ENCODE measurements around the gene NOL12. TPM values are rescaled to one million over a fixed set of nuclear protein-coding genes. Genes with fewer than 3 reads are reported as not detected.
A peak's percentile ranks its signal among the peaks of the same experiment; 100 is the strongest.
"Not testable (repeated sequence)": the region's sequence is repeated elsewhere in the genome, so short reads cannot be mapped to it uniquely, and the experiment has no call there.

NOL12 gene, protein sequence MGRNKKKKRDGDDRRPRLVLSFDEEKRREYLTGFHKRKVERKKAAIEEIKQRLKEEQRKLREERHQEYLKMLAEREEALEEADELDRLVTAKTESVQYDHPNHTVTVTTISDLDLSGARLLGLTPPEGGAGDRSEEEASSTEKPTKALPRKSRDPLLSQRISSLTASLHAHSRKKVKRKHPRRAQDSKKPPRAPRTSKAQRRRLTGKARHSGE
- 9.9 TPM for total RNA-seq

DNA sequence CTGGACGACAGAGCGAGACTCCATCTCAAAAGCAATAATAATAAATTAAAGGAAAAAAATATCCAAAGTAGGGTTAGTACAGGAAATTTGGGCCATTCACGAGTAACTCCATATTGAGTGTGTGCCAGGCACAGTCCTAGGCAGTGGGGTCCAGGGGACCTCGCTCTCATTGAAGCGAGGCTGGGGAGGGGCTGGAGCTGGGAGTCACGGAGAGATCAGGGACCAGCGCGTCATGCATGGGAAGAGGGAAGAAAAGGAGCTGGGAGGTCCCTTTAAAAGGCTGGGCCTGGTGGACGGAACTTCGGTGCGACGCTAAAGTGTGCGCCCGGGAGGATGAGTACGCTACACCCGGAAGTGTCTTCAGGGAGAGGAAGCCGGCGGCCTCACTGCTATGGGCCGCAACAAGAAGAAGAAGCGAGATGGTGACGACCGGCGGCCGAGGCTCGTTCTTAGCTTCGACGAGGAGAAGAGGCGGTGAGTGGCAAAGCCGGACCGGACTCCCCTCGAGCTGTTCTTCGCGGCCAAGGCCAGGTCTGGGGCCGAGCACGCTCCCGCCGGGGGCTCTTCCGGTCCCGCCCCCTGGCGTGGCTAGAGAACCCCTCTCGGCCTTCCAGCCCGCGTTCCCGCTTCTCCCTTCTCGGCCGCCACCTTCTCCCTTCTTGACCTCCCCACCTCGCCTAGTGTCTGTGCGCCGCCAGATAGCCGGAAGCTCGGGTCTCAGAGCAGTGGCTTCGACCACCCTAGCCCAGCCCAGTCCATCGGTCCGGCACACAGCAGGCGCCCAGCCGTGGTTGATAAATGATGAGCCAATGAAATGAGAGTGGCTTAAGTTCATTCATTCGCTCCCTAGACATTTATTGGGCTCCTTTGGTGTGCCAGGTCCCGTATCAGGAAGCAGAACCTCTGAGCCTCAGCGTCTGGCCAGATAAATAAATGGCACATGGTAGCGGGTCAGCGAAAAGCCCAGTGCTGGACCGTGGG is at the start of gene NOL12:
NOL12 (plus strand) TSS at position 342 of the 981 bp plus-strand sequence; CDS start at position 392, 50 bp downstream.
- DNase-seq (ENCODE audit: low spot score) (peak; percentile 84), ATAC-seq (peak; percentile 84)

DNA sequence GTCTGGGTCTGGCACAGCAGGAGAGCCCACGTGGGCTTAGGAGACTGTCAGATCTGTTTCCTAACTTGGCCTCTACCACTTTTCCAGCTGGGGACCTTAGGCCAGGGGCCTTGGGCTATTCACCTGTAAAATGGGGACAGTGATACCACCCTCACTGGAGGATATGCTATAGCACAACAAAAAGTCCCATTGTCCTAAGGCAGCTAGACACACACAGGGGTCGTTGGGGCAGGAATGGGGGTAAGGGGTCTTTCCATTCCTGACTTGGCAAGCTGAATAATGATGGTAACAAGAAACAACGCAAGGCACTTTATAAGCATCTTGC is 49.2 kb upstream of the NOL12 start:
- no peak for ATAC-seq

DNA sequence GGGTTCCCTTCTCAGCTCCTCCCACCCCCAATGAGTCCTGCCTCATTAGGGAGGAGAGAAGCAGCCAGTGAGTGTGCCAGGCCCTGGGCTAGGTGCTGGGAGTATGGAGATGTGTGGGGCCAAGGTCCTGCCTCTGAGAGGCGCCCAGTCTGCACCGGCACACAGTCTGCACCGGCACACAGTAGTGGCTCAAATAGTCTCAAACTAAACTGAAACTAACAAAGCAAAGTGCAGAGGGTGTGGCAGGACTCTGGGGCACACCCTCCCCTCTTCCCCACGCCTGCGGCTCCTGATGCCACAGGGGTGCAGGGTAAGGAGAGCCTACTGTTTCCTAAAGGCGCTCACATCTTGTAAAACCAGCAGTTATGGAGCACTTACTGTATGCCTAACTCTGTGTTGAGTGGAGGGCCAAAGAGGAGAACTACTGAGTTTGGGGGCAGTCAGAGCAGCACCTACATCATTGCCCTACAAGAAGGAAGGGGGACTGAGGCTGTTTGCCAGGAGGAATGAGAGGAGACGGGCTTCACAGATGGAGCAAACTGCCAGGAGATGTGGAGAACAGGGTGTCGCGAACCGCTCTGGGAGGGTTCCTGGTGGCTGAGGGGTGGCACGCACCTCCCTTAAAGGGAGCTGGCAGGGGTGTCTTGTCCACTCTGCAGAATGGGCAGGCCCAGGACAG is 47.6 kb upstream of the NOL12 start:
- ATAC-seq (peak; percentile 29), DNase-seq (ENCODE audit: low spot score) (no peak)

More for the DNA sequence above, 49.2 kb upstream of the NOL12 start:
- DNase-seq (ENCODE audit: low spot score) = no peak

DNA sequence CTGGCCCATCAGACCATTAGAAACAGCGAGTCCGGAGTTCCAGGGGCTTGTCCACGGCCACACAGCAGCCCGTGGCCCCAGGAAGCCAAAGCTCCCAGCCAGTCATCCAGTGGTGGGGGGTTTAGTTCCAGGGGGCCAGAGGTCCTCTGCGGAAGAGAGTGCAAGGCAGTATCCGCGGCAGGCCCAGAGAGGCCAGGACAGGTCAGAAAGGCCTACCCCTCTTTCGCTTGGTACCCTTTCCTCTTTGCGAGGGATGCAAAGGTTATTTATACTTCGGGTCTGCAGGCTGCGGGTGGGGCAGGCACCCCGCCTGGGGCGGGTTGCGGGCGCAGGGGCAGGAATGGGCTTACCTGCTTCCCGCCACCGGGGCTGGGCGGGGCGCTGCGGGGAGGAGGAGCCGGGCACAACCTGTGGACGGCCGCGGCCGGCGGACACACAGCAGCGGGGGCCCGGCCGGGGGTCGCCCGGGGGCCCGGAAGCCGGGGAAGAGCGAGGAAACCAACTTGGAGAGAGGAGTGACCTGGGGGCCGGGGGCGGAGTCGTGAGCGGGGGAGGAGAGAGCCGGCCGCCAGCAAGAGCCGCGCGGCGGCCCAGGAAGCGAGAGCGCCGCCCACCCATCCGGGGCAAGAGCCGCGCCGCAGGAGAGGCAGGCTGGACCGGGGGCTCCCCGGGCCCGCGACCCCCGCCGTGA is 46.9 kb upstream of the NOL12 start, which contains the start of gene SH3BP1:
SH3BP1 (plus strand) TSS at position 600 of the 691 bp plus-strand sequence. CDS start 119 bp downstream, outside the sequence.
- peak; percentile 47 for ATAC-seq
- no peak for DNase-seq (ENCODE audit: low spot score)

DNA sequence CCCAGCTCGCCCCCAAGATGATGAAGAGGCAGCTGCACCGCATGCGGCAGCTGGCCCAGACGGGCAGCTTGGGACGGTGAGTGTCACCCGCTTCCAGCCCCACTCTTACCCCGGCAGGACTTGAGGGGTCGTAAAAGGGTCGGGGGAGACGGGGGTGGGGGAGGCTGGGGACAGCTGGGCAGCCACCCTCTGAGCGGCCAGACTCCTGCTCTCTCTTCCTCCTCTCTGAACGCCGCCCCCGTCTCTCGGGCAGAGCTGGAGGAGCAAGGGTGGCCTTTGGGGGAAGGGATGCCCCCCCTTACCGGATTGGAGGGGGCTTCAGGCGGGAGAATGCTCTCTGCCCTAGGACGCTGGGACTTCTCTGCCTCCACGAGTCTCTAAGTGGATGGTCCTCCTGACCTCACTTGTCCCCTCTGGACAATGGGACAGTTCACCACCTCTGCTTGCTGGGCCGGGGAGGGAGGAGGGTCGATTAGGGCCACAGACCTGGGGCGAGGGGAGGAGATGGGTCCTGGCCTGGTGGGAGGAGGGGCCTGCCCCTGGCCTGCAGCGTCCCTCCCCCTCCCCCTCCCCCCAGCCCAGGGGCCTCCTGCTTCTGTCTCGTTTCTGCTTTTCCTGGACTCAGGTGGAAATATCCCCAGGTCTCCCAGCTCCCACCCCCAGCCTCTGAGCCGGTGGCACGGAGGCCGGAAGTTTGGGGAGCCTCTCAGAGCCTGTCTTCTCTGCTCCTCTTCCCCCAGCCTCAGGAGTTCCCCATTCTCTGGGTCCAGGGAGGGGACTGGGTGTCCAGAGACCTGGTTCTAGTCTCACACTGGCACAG is 46.2 kb upstream of the NOL12 start:
- ATAC-seq (no peak), DNase-seq (ENCODE audit: low spot score) (no peak)

DNA sequence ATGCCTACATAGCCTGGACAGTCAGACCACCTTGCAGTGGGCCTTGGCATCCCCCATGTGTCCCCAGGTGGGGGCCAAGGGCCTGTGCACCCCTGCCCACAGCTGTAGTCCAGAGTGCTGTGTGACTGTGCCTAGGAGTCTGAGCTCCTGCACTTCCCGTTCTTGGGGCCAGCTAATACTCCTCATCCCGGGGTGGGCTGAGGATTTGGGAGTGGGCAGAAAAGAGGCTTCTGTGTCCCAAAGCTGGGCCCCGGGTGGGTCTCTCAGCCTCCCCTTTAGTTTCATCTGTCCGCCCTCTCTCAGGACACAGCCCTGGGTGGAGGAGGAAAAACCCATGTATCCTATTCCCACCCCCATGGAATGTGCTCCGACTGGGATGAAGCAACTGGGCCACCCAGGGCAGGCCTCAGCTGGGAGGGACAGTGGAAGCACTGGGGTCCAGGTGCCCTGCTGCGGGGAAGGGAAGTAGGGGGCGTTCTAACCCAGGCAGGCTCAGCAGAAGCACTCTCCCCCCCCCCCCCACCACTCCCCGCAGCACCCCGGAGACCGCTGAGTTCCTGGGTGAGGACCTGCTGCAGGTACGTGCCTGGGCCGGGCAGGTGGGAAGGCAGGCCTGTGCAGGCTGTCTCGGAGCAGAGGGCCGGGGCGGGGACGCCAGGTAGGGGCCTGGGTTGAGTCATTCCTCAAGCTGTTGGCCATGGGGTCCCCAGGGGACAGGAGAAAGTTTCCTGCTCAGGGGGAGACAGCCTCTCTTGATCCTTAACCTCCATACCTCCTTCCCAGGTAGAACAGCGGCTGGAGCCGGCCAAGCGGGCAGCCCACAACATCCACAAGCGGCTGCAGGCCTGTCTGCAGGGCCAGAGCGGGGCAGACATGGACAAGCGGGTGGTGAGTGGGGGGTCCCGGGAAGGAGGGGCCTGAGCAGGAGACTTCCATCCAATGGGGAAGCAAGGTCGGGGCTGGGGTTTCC is 45.3 kb upstream of the NOL12 start:
- no peak for DNase-seq (ENCODE audit: low spot score)
- no peak for ATAC-seq

DNA sequence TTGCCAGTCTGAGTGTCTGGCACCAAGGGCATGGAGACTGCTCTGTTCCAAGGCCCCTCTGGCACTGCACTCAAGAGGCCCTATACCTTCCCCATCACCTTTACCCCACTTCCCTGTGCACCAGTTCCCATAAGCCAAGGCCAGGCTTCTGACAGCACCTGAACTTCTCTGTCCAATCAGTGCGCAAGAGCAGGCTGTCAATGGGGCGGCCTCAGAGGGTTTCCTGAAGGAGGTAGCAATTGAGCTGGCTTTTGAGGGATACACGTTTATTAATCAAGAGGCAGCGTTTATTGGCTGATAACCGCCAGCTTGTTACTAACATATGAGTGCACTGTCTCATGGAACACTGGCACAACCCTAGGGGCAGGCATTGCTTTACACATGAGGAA is 44.6 kb upstream of the NOL12 start:
- no peak for ATAC-seq
- DNase-seq (ENCODE audit: low spot score) = no peak

DNA sequence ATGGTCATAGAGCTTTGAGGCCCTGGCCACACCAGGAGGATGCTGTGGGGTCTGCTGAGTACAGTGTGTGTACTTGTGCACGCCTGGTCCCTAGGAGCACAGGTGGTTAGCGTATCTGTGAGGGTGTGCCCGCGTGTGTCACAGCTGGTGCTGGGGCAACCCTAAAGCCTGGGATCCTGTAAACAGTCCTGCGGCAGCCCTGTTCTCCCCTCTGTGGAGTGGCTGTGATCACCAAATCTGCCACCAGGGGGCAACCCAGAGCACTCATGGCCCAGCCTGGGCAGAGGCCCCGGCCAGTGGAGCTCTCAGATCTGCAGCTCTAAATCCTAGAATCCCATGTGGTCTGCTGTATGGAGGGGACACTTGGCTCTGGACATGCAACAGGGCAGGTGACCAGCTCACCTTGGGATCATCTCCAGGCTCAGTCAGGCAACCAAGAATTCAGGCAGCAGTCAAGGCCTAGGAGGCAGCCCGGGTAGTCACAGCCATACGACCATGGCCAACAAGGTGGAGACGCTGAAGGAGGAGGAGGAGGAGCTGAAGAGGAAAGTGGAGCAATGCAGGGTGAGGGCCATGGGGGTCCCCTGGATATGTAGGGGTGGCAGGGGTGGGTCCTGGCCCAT is 42.8 kb upstream of the NOL12 start:
- DNase-seq (ENCODE audit: low spot score) (peak; percentile 85), ATAC-seq (peak; percentile 88)

DNA sequence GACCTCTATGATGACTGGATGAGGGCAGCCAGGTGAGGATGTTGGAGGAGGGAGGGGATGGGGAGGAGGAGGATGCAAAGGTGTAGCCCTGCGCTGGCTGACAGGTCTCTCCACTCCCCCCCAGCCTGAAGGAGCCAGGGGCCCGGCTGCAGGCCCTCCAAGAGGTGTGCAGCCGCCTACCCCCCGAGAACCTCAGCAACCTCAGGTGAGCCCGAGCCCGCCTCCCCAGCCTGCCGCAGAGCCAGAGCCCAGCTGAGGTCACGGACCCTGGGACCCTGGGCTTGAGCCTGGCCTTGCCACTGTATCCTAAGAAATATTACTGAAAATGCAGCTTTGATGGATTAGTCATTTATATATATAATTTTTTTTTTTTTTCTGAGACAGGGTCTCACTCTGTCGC is 38.8 kb upstream of the NOL12 start:
- DNase-seq (ENCODE audit: low spot score) (no peak), ATAC-seq (no peak)

DNA sequence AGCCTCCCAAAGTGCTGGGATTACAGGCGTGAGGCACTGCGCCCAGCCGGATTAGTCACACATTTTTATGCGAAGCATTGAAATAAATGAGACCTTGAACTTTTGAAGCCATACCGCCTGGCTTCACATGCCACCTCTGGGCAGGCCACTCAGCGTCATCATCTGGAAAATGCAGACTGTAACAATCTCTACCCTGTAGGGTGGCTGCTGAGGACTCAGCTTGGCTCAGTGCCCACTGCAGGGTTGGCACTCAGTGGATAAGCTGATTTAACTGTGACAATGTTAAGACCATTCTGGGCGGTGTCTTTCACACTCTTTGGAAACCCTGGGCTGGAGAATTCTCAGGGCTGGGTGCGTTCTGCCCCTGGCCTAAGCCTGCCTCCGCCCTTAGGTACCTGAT is 38.2 kb upstream of the NOL12 start:
- DNase-seq (ENCODE audit: low spot score) (no peak), ATAC-seq (no peak)

DNA sequence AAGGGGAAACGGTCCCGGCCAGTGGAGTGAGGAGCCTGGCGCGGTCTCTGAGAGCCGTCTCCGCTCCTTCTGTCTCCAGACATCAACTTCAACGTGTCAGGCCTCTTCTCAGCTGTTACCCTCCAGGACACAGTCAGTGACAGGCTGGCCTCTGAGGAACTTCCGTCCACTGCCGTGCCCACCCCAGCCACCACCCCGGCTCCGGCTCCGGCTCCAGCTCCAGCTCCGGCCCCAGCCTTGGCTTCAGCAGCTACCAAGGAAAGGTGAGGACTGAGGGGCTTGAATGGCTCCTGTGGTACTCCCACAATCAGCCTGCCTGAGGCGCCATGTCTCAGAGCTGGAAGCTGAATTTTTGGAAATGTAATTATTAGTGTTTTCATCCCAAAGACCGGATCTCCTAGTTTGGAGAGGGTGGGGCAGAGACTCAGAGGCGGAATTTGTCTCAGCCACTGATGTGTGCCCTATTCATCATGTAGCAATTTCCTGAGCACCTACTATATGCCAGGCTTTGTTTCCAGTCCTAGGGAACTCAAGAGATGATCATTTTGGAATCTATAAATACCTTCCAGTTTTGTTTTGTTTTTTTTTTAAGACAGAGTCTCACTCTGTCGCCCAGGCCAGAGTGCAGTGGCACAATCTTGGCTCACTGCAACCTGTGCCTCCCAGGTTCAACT is 35.5 kb upstream of the NOL12 start:
- DNase-seq (ENCODE audit: low spot score) (no peak), ATAC-seq (no peak)

DNA sequence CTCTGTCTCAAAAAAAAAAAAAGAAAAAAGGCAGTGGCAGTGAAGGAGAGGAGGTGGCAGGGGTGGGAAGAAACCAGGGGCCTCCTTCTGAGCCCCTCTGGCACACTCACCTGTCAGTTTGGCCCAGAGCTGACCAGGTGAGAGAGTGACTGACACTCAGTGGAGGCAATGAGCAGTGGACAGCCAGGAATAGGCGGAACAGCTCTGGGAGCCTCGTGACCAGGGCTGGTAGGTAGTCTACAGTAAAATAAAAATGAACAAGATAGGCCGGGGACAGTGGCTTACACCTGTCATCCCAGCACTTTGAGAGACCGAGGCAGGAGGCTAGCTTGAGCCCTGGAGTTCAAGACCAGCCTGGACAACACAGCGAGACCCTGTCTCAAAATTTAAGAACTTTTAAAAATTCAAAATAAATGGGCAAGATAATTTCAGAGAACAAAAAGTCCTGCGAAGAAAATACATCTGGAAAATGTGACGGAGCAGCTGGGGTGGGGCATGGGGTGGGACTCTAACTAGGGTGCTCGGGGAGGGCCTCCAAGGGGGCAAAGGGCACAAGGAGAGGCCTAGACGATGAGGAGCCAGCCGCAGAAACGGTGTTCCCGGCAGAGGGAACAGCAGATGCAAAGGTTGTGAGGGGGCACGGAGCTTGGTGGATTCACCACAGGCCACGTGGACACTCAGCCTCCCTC is 31.4 kb upstream of the NOL12 start:
- DNase-seq (ENCODE audit: low spot score) = no peak
- no peak for ATAC-seq

DNA sequence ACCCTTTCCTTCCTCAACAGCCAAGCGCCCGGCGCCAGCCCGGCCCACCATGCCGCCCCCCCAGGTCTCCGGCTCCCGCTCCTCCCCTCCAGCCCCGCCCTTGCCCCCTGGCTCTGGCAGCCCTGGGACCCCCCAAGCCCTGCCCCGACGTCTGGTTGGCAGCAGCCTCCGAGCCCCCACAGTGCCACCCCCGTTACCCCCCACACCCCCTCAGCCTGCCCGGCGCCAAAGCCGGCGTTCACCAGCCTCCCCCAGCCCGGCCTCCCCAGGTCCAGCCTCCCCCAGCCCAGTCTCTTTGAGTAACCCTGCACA is 30.9 kb upstream of the NOL12 start:
- DNase-seq (ENCODE audit: low spot score) = no peak
- ATAC-seq = no peak

DNA sequence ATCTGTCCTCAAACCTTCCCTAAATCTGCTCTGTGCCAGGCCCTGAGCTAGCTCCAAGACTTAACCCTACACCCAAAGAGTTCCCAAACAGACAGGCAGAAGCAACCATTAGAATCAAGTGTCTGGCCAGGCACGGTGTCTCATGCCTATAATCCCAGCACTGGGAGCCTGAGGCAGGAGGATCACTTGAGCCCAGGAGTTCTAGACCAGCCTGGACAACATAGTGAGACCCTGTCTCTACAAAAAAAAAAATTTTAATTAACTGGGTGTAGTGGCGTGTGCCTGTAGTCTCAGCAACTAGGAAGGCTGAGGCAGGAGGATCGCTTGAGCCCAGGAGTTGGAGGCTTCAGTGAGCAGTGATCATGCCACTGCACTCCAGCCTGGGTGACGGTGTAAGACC is 29.6 kb upstream of the NOL12 start:
- not testable (repeated sequence) for DNase-seq (ENCODE audit: low spot score); ATAC-seq

DNA sequence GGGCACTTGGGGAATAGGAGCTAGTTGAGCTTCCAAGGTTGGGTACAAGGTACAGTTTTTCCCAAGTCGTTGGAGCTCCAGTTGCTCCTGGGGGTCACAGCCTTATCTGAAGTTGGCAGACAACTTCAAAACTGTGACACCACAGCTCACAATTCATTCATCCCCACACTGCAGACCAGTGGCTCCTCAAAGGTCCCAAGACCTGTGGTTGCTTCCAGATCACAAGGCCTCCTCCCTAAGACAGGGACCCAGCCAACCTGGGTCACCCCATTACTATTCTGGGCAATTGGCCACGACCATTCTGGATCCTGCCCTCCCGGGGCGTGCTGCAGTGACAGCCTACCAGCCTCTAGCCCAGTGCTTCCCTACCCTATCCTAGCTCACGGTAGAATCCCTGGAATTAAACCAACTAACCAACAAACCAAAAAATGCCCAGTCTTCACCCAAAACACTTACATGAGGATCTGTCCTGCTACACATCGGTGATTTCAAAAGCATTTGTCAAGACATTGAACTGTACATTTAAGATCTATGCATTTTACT is 28.5 kb upstream of the NOL12 start:
- ATAC-seq (peak; percentile 3), DNase-seq (ENCODE audit: low spot score) (no peak)

DNA sequence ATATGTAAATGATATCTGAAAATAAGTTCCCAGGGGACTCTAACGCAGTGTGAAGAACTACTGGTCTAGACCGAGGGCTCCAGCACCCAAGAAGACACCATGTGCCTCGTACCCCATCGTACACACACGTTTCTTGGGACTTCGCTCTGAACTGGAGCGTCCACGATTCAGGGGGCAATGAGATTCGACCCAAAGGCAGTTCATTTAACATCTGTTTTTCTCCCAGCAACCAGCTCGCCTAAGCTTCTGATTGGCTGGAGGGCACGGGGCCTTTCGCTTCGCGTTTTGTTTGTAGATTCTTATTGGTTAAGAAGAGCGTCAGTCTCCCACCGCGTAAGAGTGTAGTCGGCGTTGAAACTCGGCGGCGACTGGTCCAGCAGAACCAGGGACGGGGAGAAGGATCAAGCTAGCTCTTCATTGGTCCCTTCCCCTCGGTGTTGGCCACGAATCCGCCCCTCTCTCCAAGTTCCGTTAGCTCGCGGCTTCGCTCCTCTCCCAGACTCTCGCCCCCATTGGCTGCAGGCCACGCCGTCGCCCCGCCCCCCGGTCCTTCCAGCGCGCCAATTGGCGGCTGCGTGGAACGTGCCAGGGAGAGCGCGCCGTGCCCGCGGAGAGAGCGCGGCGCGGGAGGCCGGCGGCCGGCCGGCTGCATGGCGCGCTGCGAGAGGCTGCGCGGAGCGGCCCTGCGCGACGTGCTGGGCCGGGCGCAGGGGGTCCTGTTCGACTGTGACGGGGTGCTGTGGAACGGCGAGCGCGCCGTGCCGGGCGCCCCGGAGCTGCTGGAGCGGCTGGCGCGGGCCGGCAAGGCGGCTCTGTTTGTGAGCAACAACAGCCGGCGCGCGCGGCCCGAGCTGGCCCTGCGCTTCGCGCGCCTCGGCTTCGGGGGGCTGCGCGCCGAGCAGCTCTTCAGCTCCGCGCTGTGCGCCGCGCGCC is 27.7 kb upstream of the NOL12 start, which contains the start of gene PDXP:
PDXP (plus strand) TSS at position 591 of the 933 bp plus-strand sequence; CDS start at position 651, 60 bp downstream.
- DNase-seq (ENCODE audit: low spot score) (peak; percentile 100), ATAC-seq (peak; percentile 85)

All from left lobe of liver (tissue), 2 donors.